B cell (primary cell): ENCODE measurements around the gene ID3. TPM values are rescaled to one million over a fixed set of nuclear protein-coding genes. Genes with fewer than 3 reads are reported as not detected.
A peak's percentile ranks its signal among the peaks of the same experiment; 100 is the strongest.
"Not testable (repeated sequence)": the region's sequence is repeated elsewhere in the genome, so short reads cannot be mapped to it uniquely, and the experiment has no call there.

Experiments
- ATAC-seq: fragments of 200-7000 bp; cut with Tn5 transposase; one replicate; pipeline ENCODE4 v1.10.0; 2021; ENCODE audit warnings: low read depth, mild to moderate bottlenecking, moderate number of reproducible peaks, moderate library complexity
- CTCF ChIA-PET: fragments of 350-600 bp; sonication (Branson Sonifier 250); formaldehyde crosslinking; loops from one replicate; lab custom pipeline; 2021; ENCODE audit warnings: antibody characterized with exemption, inconsistent platforms; lab: Charles Lee
- POLR2A ChIA-PET: fragments of 350-600 bp; sonication (Branson Sonifier 250); formaldehyde crosslinking; loops from one replicate; lab custom pipeline; 2021; ENCODE audit warnings: antibody characterized with exemption; lab: Charles Lee
- DNase-seq: peaks from one replicate; pipeline ENCODE4 v3.0.0; 2013
- H2AFZ ChIP-seq: 2 replicates; pipeline ENCODE4 v1.6.1; 2012; ENCODE audit warnings: mild to moderate bottlenecking, low read depth, low read length; ENCODE audit not compliant: insufficient read depth, poor library complexity, severe bottlenecking
- H3K27ac ChIP-seq, 2 donors: 1 replicate in 1 of 2; 2 replicates in 1 of 2; pipeline ENCODE4 v1.5.1; 2012 to 2013; ENCODE audit warnings: low read length in 2 of 2, mild to moderate bottlenecking in 2 of 2, moderate library complexity in 1 of 2
- H3K27me3 ChIP-seq, 4 experiments: fragments of 200-600 bp in 1 of 4; sonication (generic) in 1 of 4; replicated peaks in 1 of 4; 1 replicate in 2 of 4; 2 replicates in 2 of 4; pipeline versions ENCODE4 v1.6.1 to v1.7.0; 2013 to 2016; ENCODE audit warnings: low read length in 3 of 4, mild to moderate bottlenecking in 2 of 4, mixed read lengths in 1 of 4, moderate library complexity in 1 of 4; ENCODE audit not compliant: insufficient read depth in 4 of 4, control insufficient read depth in 3 of 4; ENCODE audit errors: control extremely low read depth in 1 of 4
- H3K36me3 ChIP-seq, 2 experiments: replicated peaks in 1 of 2; 1 replicate in 1 of 2; 2 replicates in 1 of 2; pipeline versions ENCODE4 v1.6.1 to v1.7.1; 2013; ENCODE audit warnings: low read length in 1 of 2; ENCODE audit not compliant: insufficient read depth in 2 of 2, control insufficient read depth in 1 of 2; ENCODE audit errors: control extremely low read depth in 1 of 2, extremely low read depth in 1 of 2
- H3K4me1 ChIP-seq, 2 donors: fragments of 200-600 bp in 1 of 2; sonication (generic) in 1 of 2; 1 replicate in 1 of 2; 2 replicates in 1 of 2; pipeline versions ENCODE4 v1.5.1 to v1.6.1; 2013 to 2017; ENCODE audit warnings: low read length in 2 of 2; ENCODE audit not compliant: control insufficient read depth in 2 of 2, insufficient read depth in 2 of 2
- H3K4me2 ChIP-seq: replicated peaks from 2 replicates; pipeline ENCODE3; 2012; ENCODE audit warnings: mild to moderate bottlenecking, low read depth, low read length; ENCODE audit not compliant: poor library complexity, severe bottlenecking
- H3K4me3 ChIP-seq, 5 experiments: fragments of 200-600 bp in 1 of 5; sonication (generic) in 1 of 5; 1 replicate in 3 of 5; 2 replicates in 2 of 5; pipeline versions ENCODE4 v1.5.1 to v1.7.0; 2011 to 2016; ENCODE audit warnings: low read length in 4 of 5, mild to moderate bottlenecking in 4 of 5, low read depth in 2 of 5, control low read depth in 1 of 5, moderate library complexity in 1 of 5; ENCODE audit not compliant: insufficient read depth in 1 of 5; ENCODE audit errors: control extremely low read depth in 1 of 5, extremely low read depth in 1 of 5
- H3K79me2 ChIP-seq: fragments of 200-600 bp; sonication (generic); one replicate; pipeline ENCODE4 v1.6.0; 2016; ENCODE audit warnings: low read length; ENCODE audit not compliant: control insufficient read depth, insufficient read depth
- H3K9ac ChIP-seq: fragments of 200-600 bp; sonication (generic); 2 replicates; pipeline ENCODE4 v1.6.1; 2017; ENCODE audit warnings: mild to moderate bottlenecking, low read length, moderate library complexity
- H3K9me3 ChIP-seq, 3 donors: one replicate each; pipeline versions ENCODE4 v1.6.1 to v1.7.1; 2013; ENCODE audit warnings: low read length in 2 of 3; ENCODE audit not compliant: control insufficient read depth in 2 of 3, insufficient read depth in 1 of 3; ENCODE audit errors: control extremely low read depth in 1 of 3
- H4K20me1 ChIP-seq: 2 replicates; pipeline ENCODE4 v1.6.0; 2012; ENCODE audit warnings: mild to moderate bottlenecking, low read length; ENCODE audit not compliant: insufficient read depth, control insufficient read depth, poor library complexity, severe bottlenecking
- H3K27ac Mint-ChIP-seq: one replicate; pipeline ENCODE4 v1.8.0; 2021; ENCODE audit warnings: mixed read lengths
- H3K27me3 Mint-ChIP-seq: one replicate; pipeline ENCODE4 v1.8.0; 2021; ENCODE audit warnings: mixed read lengths
- H3K4me1 Mint-ChIP-seq: one replicate; pipeline ENCODE4 v1.8.0; 2021; ENCODE audit warnings: mixed read lengths
- H3K4me3 Mint-ChIP-seq: one replicate; pipeline ENCODE4 v1.8.0; 2021; ENCODE audit warnings: mixed read lengths
- H3K9me3 Mint-ChIP-seq: one replicate; pipeline ENCODE4 v1.8.0; 2022; ENCODE audit warnings: mixed read lengths; ENCODE audit not compliant: insufficient read depth
- EZH2 ChIP-seq: IDR thresholded peaks from 2 replicates; pipeline ENCODE4 v1.6.1; 2012; ENCODE audit warnings: borderline replicate concordance, low read depth, mild to moderate bottlenecking, moderate library complexity, low read length; ENCODE audit not compliant: insufficient read depth, poor library complexity, severe bottlenecking
- WGBS: methylation state at CpG from one replicate; pipeline ENCODE4 v1.1.5; 2013; ENCODE audit warnings: missing lambda C conversion rate; ENCODE audit not compliant: insufficient coverage; 5-methylcytosine and 5-hydroxymethylcytosine counted together
- intact Hi-C: fragments of 100-400 bp; cut with micrococcal nuclease; formaldehyde crosslinking; loops from one replicate; pipeline ENCODE4 v1.10.0; 2022
- polyA plus RNA-seq: library from polyadenylated mRNA; depleted of rRNA; stranded (reverse); fragments of >200 nt; gene quantifications from 2 replicates; pipeline ENCODE4 v1.2.3, GENCODE V29; 2012
- total RNA-seq, 2 donors: library from RNA; stranded (reverse); fragments of 120-200 nt in 1 of 2; gene quantifications; 1 replicate in 1 of 2; 2 replicates in 1 of 2; pipeline versions ENCODE4 v1.2.3 to v1.2.4, GENCODE V29; 2013 to 2022
- TF ChIP-seq, protein P1 (sequence below): fragments of 200-600 bp; IDR thresholded peaks from one replicate; pipeline ENCODE4 v1.8.0; 2022; ENCODE audit warnings: antibody characterized with exemption, mild to moderate bottlenecking

The ID3 gene
- total and polyA plus RNA-seq, 2 donors (not counting 1 experiment from before 2014, with no cell fraction given), result 212 to 367 TPM

DNA sequence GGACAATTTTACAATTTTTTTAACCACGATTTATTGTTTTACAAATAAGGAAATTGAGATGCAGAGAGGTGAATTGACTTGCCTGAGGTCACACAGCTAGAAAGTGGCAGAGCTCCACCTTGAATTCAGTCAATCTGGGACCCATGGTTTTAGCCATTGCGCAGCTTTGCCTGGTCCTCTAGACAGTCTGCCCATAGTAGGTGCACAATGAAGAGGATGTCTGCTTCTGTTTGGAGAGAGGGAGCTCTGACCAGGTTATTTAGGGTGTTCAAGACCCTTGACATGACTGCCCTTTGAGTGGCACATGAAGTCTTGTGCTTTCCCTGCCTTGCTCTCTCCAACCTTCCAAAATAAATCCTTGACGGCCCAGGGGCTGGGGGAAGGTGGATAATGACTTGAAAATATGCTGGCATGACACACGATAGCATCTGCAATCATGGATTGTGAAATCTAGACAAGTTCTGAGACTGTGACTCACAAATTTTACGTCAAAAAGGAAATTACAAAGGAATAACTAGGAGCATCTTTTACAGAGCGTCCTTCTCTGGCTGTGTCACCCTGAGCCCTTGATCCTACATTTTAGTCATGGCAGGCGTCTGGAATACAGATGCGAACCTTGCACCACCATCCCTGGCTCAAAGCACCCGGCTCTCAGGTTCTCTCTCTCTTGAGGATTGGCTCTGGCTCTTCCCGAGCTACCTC, 26.2 kb upstream of the ID3 start:
- intact Hi-C loops, result no loop called here
- Mint-ChIP-seq H3K4me1 (peaks cover 48% of the 10 kb centered on the region), H3K27me3 (no peaks in the 10 kb centered on the region), H3K4me3 (no peak overlapping the region), H3K9me3 (no peaks in the 10 kb centered on the region), H3K27ac (peak overlapping the region; percentile 59)
- no peak overlapping the region for H3K4me3 ChIP-seq
- no peaks in the 10 kb centered on the region for H3K27me3 ChIP-seq
- H4K20me1 ChIP-seq, result no peaks in the 10 kb centered on the region
- no peaks in the 10 kb centered on the region for H3K79me2 ChIP-seq
- no peaks in the 10 kb centered on the region for H3K36me3 ChIP-seq
- ATAC-seq (no peak), DNase-seq (no peak)
- no peak overlapping the region for H3K9ac ChIP-seq
- TF ChIP-seq, protein P1, sequence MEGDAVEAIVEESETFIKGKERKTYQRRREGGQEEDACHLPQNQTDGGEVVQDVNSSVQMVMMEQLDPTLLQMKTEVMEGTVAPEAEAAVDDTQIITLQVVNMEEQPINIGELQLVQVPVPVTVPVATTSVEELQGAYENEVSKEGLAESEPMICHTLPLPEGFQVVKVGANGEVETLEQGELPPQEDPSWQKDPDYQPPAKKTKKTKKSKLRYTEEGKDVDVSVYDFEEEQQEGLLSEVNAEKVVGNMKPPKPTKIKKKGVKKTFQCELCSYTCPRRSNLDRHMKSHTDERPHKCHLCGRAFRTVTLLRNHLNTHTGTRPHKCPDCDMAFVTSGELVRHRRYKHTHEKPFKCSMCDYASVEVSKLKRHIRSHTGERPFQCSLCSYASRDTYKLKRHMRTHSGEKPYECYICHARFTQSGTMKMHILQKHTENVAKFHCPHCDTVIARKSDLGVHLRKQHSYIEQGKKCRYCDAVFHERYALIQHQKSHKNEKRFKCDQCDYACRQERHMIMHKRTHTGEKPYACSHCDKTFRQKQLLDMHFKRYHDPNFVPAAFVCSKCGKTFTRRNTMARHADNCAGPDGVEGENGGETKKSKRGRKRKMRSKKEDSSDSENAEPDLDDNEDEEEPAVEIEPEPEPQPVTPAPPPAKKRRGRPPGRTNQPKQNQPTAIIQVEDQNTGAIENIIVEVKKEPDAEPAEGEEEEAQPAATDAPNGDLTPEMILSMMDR, result no peak
- no peak for TF ChIP-seq EZH2
- CTCF ChIA-PET, result interaction anchor here (0.7 to 13.3 kb wide), 4 partner anchors 12 to 52 kb away, joined by 4 to 227 read pairs (median 4); no protein-coding TSS in a partner anchor
- POLR2A ChIA-PET, result interaction anchor here (0.6 to 1.2 kb wide), 3 partner anchors 8 to 35 kb away, joined by 3 to 6 read pairs (median 4); no protein-coding TSS in a partner anchor
- H2AFZ ChIP-seq, result no peak overlapping the region
- no peaks in the 10 kb centered on the region for H3K9me3 ChIP-seq
- H3K4me1 ChIP-seq, result peaks cover 33 to 40% of the 10 kb centered on the region in 2 donors
- H3K4me2 ChIP-seq, result no peak overlapping the region
- no peak overlapping the region for H3K27ac ChIP-seq
- WGBS, result 93% methylated on average over 8 of the region's 10 CpGs

DNA sequence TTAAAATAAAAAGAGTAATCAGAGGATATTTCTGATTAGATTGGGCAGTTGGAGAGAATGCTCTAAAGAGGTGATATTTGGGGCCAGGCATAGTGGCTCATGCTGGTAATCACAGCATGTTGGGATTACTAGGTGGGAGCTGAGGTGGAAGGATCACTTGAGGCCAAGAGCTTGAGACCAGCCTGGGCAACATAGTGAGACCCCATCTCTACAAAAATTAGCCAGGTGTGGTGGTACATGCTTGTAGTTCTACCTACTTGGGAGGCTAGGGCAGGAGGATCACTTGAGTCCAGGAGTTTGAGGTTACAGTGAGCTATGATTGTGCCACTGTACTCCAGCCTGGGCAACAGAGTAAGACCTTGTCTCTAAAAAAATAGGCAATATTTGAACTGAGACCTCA, 24.4 kb upstream of the ID3 start:
- H3K27ac ChIP-seq, POLR2A ChIA-PET, intact Hi-C loops: not testable (repeated sequence)

More for the DNA sequence above, 24.4 kb upstream of the ID3 start:
- not testable (repeated sequence) for H2AFZ ChIP-seq, H3K27me3 ChIP-seq, ATAC-seq, DNase-seq, H3K4me3 Mint-ChIP-seq, H3K79me2 ChIP-seq, H4K20me1 ChIP-seq, H3K27me3 Mint-ChIP-seq, H3K4me3 ChIP-seq, H3K9ac ChIP-seq, H3K9me3 ChIP-seq, H3K4me2 ChIP-seq, H3K9me3 Mint-ChIP-seq, H3K36me3 ChIP-seq
- peaks cover 28 to 37% of the 10 kb centered on the region in 2 donors for H3K4me1 ChIP-seq
- H3K27ac Mint-ChIP-seq, result peak overlapping the region; percentile 53
- peaks cover 45% of the 10 kb centered on the region for H3K4me1 Mint-ChIP-seq
- CTCF ChIA-PET, result interaction anchor here (3.1 to 21.1 kb wide), 3 partner anchors 7 to 53 kb away, joined by 19 to 227 read pairs (median 227); no protein-coding TSS in a partner anchor
